Choroid plexus epithelial cell (primary cell): ENCODE measurements around the gene TBC1D5.
A peak's percentile ranks its signal among the peaks of the same experiment; 100 is the strongest.

ENCODE experiments used
- DNase-seq: peaks from one replicate; pipeline ENCODE4 v3.0.0-alpha.2; 2010; ENCODE audit warnings: low read depth
- H3K4me3 ChIP-seq: 2 replicates; pipeline ENCODE4 v1.5.1; 2011; ENCODE audit warnings: low read depth, mild to moderate bottlenecking, control low read depth, low read length, moderate library complexity
- CTCF ChIP-seq: conservative IDR thresholded peaks from 2 replicates; pipeline ENCODE4 v1.5.1; 2011; ENCODE audit warnings: low read depth, mild to moderate bottlenecking, control low read depth, inconsistent platforms, low read length, moderate library complexity

TBC1D5 gene

DNA sequence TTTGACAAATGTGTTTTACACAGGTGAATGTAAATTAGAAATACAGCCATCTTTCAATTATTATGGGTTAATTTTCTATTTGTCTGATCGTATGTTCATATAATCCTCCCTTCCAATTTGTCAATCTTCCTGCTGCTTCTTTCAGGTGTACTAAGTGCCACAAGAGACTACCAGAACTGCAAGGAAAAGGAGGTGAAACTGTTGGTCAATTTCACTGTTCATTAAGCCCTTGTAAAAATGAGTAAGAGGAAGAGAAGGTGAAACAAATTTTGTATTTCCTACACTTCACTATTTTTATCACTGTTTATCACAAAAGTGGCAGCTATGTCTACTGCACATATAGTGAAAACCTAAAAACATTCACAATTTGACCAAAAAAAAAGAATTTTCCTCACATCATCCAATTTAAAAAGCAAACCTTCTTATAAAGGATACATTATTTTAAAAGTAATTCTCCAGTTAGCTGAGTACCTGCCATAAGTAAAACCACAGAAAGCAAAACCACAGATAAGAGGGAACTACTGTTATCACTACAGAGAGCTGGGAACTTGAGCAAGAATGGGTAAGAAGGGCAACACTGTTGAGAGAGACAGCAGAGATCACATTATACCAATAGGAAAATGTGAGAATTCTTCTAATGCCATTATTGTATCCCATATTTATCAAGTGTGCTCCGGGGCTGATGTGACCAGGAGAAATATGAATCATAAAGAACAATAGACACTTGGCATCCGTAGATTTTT, 163.0 kb downstream of the TBC1D5 start:
- peak; percentile 35 for DNase-seq
- H3K4me3 ChIP-seq: no peak overlapping the region
- TF ChIP-seq CTCF: no peak

DNA sequence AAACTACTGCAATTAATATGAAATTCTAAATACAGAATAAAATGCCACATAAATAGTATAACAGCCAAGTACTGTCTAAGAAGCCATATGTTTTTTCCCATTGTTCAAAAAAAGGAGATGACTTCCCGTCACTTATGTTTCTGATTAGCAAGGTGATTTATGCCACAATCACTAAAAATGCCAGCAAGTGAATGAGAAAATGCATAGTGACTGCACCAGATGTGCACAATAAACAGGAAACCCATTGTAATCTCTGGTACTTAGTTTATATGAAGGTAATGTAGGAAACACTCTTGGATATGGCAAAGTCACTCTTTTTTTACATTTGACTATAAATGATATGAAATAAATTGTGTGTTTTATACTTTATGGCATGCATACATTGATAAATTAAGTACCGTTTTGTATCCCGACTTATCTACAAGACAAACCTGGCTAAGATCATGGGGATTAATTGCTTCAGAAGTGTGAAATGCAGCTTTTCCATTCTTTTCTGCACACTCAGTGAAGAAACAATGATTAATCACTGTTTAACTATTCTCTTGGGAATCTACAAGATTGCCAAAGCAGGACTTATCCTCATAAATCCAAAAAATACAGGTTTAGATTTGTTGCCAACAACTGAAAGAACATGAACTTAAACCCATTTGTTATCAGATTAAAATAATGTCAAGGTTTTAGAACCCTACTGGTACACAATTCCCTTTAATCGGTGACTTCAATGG, 164.5 kb downstream of the TBC1D5 start:
- no peak overlapping the region for H3K4me3 ChIP-seq
- no peak for TF ChIP-seq CTCF

GRCh38 chr3:17573396-17573795, 169.0 kb downstream of the TBC1D5 start:
- DNase-seq: no peak
- no peak for TF ChIP-seq CTCF
- no peak overlapping the region for H3K4me3 ChIP-seq

More for the DNA sequence above, 164.5 kb downstream of the TBC1D5 start:
- peak; percentile 9 for DNase-seq

DNA sequence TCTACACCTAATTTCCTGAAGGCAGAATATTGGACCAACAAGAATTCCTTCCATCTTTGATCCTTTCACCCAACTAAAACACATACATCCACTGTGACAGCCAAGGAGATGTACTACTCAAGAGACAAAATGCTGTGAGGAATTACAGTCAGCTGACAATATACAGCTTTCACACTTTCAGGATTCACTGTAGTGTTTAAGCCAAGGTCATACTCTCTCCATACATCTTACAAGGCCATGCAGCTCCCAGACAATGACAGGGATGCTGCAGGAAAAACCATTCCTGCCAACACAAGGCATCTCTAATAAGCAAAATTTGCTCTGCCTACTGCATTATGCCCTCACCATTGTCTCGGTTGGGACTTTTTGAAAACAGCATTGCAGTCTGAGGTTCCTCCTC, 170.7 kb downstream of the TBC1D5 start:
- no peak overlapping the region for H3K4me3 ChIP-seq
- DNase-seq: no peak
- TF ChIP-seq CTCF: no peak

DNA sequence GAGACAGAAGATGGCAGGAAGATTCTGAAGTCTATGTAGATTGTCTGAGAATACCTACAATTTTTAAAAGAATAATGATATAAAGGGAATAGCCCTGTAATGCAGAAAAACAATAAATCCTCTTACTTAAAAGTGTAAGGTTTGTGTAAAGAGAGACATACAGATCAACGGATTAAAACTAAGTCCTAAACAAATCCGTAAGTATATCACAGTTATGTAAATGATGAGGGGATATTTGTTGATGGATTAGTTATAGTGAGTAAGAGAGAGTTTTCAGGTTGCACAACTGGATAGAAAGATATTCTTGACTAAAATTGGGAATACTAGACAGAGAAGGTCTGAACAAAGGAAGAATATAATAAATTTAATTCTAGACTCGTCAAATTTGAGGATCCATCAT, 179.6 kb downstream of the TBC1D5 start:
- no peak for DNase-seq
- TF ChIP-seq CTCF: no peak
- no peak overlapping the region for H3K4me3 ChIP-seq

DNA sequence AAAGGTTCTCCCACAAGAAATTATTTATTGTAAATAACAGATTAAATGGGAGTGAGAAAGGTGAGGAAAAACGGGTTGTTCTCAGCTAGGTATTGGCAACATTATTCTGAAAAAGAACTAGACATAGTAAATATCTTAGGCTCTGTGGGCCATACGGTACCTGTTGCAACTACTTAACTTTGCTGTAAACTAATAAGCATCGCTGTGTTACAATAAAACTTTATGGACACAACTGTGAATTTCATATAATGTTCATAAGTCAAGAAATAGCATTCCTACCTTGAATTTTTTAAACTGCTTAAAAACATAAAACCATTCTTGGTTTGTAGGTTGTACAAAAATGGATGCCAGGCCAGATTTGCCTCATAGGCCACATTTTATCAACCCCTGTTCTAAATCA, 183.9 kb downstream of the TBC1D5 start:
- TF ChIP-seq CTCF: no peak
- no peak overlapping the region for H3K4me3 ChIP-seq
- no peak for DNase-seq
